HS-27A (cell line): ENCODE results near the gene CCIN.

Experiments
- DNase-seq: peaks from one replicate; pipeline ENCODE4 v3.0.0-alpha.2; 2012; ENCODE audit warnings: low read depth, missing footprints

CCIN gene

GRCh38 chr9:36140086-36141084 lies 28.8 kb upstream of the CCIN start:
- DNase-seq: no peak

GRCh38 chr9:36141288-36141687 lies 27.9 kb upstream of the CCIN start:
- no peak for DNase-seq

DNA sequence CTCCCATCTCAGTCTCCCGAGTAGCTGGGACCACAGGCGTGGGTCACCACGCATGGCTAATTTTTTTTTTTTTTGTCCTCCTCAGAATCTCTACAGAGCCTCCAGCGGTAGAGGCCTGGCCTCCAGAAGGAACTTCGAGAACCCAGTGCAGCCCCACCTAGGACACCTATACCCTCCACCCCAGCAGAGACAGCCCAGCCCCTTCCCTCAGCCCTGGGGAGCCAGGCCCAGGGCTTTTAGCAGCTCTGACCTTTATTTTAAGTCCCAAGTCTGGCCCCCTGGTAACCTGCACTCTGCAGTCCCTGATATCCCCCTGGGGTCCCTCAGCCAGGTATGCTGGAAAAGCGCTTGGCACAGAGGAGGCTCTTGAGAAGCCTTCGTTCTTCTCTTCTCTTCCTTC lies 27.4 kb upstream of the CCIN start:
- no peak for DNase-seq

DNA sequence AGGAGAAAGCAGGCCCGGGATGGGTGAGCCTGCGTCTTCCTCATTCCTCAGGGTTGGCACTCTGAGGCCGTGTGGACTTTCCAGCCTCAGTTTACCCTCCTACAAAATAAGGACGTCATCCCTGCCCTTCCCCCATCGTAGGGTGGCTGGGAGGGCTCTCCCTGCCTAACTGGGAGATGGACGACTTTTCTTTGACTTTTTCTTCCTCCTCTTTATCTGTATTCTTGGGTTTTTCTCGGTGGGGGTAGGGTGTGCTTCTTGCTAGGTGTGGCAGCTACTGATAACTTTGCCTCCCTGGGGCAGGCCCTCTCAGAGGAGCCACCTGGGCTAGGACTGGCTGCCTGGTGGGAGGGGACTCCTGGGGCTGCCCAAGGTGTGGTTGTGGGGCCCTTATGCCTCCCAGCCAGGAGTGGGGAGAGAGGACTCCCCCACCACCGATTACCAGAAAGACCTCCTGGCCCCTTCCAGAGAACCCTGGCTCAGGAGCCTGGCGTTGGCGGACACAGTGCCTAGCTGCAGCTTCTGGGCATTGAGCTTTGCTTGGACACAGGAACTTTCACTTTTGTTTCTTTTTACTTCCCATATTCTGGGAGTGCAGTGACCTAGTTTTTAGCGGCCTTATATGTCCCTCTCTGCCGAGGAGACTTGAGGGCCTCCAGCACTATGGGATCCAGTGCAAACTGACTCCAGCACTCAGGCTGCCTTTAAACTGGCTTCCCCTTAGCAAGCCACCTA lies 26.5 kb upstream of the CCIN start:
- no peak for DNase-seq

DNA sequence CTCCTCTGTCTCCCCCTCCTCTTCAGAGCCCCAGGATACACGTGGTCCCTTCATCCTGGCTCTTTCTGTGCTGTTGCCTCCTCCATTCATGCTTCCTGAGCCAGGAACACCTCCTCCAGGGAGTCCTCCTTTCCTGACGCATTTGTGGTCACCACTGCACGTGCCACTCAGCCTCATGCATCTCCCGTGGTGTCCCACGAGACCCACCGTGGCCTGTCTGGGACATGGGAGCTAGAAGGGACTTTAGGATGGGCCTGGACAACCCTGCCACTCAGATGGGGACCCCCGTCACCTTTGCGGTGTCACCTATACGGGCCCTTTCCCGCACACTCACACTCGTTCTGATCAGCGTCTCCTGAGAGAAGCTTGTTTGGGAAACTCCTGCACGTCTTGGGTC lies 25.9 kb upstream of the CCIN start:
- DNase-seq: no peak

- DNase-seq: no peak
Measured at GRCh38 chr9:36144309-36145232, 24.6 kb upstream of the CCIN start.

DNA sequence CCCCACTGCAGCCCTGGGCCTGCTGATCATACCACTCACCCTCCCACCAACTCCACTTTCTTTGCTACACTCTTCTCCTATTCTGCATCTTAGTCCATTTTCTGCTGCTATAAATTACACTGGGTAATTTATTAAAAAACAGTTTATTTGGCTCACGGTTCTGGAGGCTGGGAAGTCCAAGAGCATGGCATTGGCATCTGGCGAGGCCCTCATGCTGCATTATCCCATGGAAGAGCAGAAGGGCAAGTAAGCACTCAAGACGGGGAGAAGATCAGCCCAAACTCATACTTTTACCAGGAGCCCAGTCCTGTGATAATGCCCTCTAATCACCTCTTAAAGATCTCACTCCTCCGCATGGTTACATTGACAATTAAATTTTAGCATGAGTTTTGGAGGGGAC lies 23.2 kb upstream of the CCIN start:
- DNase-seq: no peak

DNA sequence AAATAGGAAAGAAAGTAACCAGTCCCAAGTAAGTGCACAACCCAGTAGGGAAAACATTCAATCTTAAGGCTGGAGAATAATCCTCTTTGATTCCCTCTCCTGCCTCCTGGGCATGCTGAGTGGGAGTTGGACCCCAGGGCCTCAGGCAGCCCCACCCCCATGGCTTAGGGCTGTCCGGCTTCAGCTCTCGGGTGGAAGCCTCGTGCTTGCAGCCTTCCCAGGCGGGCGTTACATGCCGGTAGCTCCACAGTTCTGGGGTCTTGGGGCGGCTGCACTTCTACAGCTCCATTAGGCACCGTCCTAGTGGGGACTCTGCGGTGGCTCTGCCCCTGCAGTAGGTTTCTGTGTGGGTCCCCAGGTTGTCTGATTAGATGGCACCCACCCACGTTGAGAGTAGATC lies 22.5 kb upstream of the CCIN start:
- DNase-seq: no peak

DNA sequence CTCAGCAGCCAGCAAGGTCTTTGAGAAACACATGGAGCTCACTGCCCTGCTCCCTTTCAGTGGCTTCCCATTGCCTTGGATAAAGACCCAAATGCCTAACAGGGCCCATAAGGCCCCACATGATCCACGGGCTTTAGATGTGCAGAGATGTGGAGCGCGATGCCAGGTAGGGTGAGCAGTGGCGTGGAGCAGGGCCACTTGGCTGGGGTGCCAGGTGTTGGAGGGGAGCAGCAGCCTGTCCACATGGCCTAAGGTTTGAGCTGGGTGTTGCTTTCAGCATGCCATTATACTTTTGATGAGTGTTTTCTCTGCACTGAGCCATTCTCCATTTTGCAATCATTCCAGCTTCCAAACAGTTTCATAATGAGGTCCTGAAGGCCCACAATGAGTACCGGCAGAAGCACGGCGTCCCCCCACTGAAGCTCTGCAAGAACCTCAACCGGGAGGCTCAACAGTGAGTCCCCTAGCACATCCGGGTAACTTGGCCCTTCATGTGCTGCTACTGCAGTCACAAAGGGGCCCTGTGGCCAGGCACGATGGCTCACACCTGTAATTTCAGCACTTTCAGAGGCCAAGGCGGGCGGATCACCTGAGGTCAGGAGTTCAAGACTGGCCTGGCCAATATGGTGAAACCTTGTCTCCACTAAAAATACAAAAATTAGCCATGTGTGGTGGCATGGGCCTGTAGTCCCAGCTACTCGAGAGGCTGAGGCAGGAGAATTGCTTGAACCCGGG lies 21.6 kb upstream of the CCIN start:
- DNase-seq: no peak

GRCh38 chr9:36148311-36149051 lies 20.7 kb upstream of the CCIN start:
- DNase-seq: peak; percentile 99

DNA sequence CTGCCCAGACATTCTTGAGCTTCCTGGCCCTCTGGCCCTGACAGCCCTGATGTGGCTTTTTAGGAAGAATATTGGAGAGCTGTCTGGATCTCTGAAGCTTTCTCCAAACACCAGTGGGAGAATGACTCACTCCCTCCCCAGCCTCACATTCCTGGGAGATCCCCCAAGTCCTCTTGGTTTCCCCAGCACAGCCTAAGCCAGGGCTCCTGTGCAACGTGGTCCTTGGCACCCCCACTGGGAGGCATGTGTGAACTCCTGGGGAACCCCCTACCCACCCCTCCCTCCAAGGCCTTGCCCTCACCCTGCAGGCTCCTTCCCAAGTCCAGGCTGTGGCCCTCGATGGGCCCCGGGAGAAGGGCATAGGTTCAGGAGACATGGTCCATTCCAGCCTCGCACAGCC lies 20.0 kb upstream of the CCIN start:
- peak; percentile 77 for DNase-seq

- DNase-seq: no peak
Measured at GRCh38 chr9:36150574-36151315, 18.4 kb upstream of the CCIN start.

GRCh38 chr9:36151316-36152210 lies 17.6 kb upstream of the CCIN start:
- no peak for DNase-seq

GRCh38 chr9:36152741-36153438 lies 16.3 kb upstream of the CCIN start:
- DNase-seq: no peak

DNA sequence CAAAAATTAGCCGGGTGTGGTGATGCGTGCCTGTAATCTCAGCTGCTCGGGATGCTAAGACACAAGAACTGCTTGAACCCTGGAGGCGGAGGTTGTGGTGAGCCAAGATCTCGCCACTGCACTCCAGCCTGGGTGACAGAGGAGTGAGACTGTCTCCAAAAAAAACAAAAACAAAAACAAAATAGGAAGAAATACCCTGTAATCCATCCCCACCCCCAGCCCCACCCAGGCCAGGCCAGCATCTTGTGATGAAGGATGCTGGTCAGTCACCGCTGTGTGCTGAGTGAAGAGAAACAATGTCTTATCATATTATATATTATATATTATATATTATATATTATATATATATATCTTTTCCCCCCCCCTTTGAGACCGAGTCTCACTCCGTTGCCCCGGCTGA lies 15.4 kb upstream of the CCIN start:
- no peak for DNase-seq

- no peak for DNase-seq
Measured at GRCh38 chr9:36154331-36154952, 14.7 kb upstream of the CCIN start.

DNA sequence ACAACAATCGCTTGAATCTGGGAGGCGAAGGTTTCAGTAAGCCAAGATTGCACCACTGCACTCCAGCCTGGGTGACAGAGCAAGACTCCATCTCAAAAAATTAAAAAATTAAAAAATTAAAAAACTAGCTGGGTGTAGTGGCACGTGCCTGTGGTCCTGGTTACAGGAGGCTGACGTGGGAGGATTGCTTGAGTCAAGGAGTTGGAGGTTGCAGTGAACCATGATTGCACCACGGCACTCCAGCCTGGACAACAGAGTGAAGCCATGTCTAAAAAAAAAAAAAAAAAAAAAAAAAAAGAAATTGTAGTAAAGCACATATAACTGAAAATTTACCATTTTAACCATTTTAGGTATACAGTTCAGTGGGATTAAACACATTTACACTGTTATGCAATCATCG lies 13.1 kb upstream of the CCIN start:
- DNase-seq: no peak

GRCh38 chr9:36158122-36158521 lies 11.1 kb upstream of the CCIN start:
- no peak for DNase-seq
